Measurements from ENCODE around the gene IRX6. TPM values are rescaled to one million over a fixed set of nuclear protein-coding genes. Genes with fewer than 3 reads are reported as not detected.

The IRX6 gene
- total and polyA plus RNA-seq, 2 of the 8 experiments (the other 6 are each of a cell fraction or from before 2014, with no cell fraction given): 0.61 TPM; not detected in 1

GRCh38 chr16:55283812-55284717 is 39.9 kb upstream of the IRX6 start:
- H3K4me2 ChIP-seq (ENCODE audit: insufficient read depth in 1 of 2, low read depth in 2 of 2, low read length in 2 of 2): no peak overlapping the region
- no peak overlapping the region for H3K18ac ChIP-seq (ENCODE audit: extremely low read depth, low read length)
- no peak overlapping the region for H3K14ac ChIP-seq (ENCODE audit: insufficient read length)
- H3K27ac ChIP-seq (ENCODE audit: low read depth, low read length): no peak overlapping the region
- no peak overlapping the region for H2BK5ac ChIP-seq (ENCODE audit: low read depth, low read length)
- FAIRE-seq (no peak), DNase-seq (ENCODE audit: low read depth in 1 of 2, low spot score in 2 of 2) (no peak)
- H3K4ac ChIP-seq (replicated peaks; ENCODE audit: insufficient read length, low read depth, low read length): no peak overlapping the region
- H3K36me3 ChIP-seq (ENCODE audit: control insufficient read depth in 2 of 4, insufficient read depth in 4 of 4, low read length in 3 of 4): no peaks in the 10 kb centered on the region
- H4K8ac ChIP-seq (ENCODE audit: extremely low read depth, insufficient read depth, low read length): no peak overlapping the region
- H4K5ac ChIP-seq (ENCODE audit: insufficient read length, low read depth, low read length): no peak overlapping the region
- H4K20me1 ChIP-seq (replicated peaks in 1 of 2; ENCODE audit: control insufficient read depth in 1 of 2, insufficient read depth in 2 of 2, low read length in 2 of 2): no peaks in the 10 kb centered on the region
- H3K56ac ChIP-seq (replicated peaks; ENCODE audit: insufficient read length, low read depth, low read length): no peak overlapping the region
- no peaks in the 10 kb centered on the region for H3K23me2 ChIP-seq (ENCODE audit: low read depth, low read length)
- H2BK20ac ChIP-seq (ENCODE audit: low read length): no peak overlapping the region
- H3K79me1 ChIP-seq (ENCODE audit: low read depth, low read length): no peaks in the 10 kb centered on the region
- no peak overlapping the region for H3K4me3 ChIP-seq (ENCODE audit: extremely low read depth in 1 of 4, insufficient read depth in 2 of 4, low read depth in 3 of 4, low read length in 4 of 4)
- H3K23ac ChIP-seq (ENCODE audit: insufficient read length): no peak overlapping the region
- ChIA-PET POLR2A (ENCODE audit: partially characterized antibody) (no interaction called here), CTCF (ENCODE audit: partially characterized antibody) (interaction anchor here (0.6 kb wide), 1 partner anchor 265 kb away, joined by 3 read pairs; no protein-coding TSS in a partner anchor)
- H2BK120ac ChIP-seq (replicated peaks; ENCODE audit: low read depth, low read length): no peak overlapping the region
- peaks cover 0 to 7% (median 3%) of the 10 kb centered on the region in 4 experiments; a peak in 2 of 7 replicates for H3K4me1 ChIP-seq (replicated peaks in 1 of 4; ENCODE audit: control insufficient read depth in 3 of 4, insufficient read depth in 4 of 4, low read length in 3 of 4)
- H4K91ac ChIP-seq (replicated peaks; ENCODE audit: insufficient read length, low read length): no peak overlapping the region
- H2AK5ac ChIP-seq (ENCODE audit: low read depth, low read length): no peak overlapping the region
- H3K27me3 ChIP-seq (replicated peaks in 1 of 4; ENCODE audit: control insufficient read depth in 3 of 4, extremely low read depth in 1 of 4, insufficient read depth in 3 of 4, low read length in 3 of 4): no peaks in the 10 kb centered on the region
- H3K79me2 ChIP-seq (ENCODE audit: control insufficient read depth in 1 of 2, insufficient read depth in 2 of 2, low read length in 2 of 2): no peaks in the 10 kb centered on the region
- H3K9ac ChIP-seq (replicated peaks in 1 of 4; ENCODE audit: extremely low read depth in 1 of 4, low read depth in 3 of 4, low read length in 3 of 4): no peak overlapping the region
- no peak overlapping the region for H2AFZ ChIP-seq (ENCODE audit: low read length)
- no peak overlapping the region for H2BK12ac ChIP-seq (ENCODE audit: low read depth, low read length)
- WGBS, 2 experiments (ENCODE audit: extremely low coverage in 1 of 2, insufficient coverage in 1 of 2, insufficient read length in 1 of 2, insufficient replicate concordance in 2 of 2, low coverage in 1 of 2, low lambda C conversion rate in 2 of 2, missing lambda C conversion rate in 1 of 2): 77% methylated on average over 12 of the region's 12 CpGs; no CpG with 5 or more reads in 1 of the 2 experiments
- no peaks in the 10 kb centered on the region for H3K9me3 ChIP-seq (ENCODE audit: insufficient read depth in 2 of 2, low read depth in 1 of 2, low read length in 1 of 2)
- H2BK15ac ChIP-seq (ENCODE audit: low read length): no peak overlapping the region
- no peak for TF ChIP-seq HDAC2 (IDR thresholded peaks at IDR 0.05; ENCODE audit: borderline replicate concordance in 1 of 2, low read depth in 2 of 2, low read length in 2 of 2)
- TF ChIP-seq SP4 (IDR thresholded peaks at IDR 0.05; ENCODE audit: low read length): no peak
- TF ChIP-seq CEBPB (IDR thresholded peaks at IDR 0.05; ENCODE audit: low read depth, low read length): no peak
- TF ChIP-seq SAP30 (IDR thresholded peaks at IDR 0.05; ENCODE audit: insufficient read depth, insufficient replicate concordance, low read length): no peak
- TF ChIP-seq PHF8 (conservative IDR thresholded peaks at IDR 0.05; ENCODE audit: low read depth, low read length): no peak
- no peak for TF ChIP-seq EGR1 (IDR thresholded peaks at IDR 0.05; ENCODE audit: borderline replicate concordance, low read depth, low read length)
- TF ChIP-seq RFX5 (IDR thresholded peaks at IDR 0.05; ENCODE audit: borderline replicate concordance, low read depth, low read length): no peak
- TF ChIP-seq SP1 (IDR thresholded peaks at IDR 0.05; ENCODE audit: low read depth, low read length): no peak
- no peak for TF ChIP-seq BRCA1 (IDR thresholded peaks at IDR 0.05; ENCODE audit: low read depth, low read length)
